ENCODE data around the gene MFSD12.

MFSD12 gene

GRCh38 chr19:3563709-3564524, 6.5 kb upstream of the MFSD12 start:
- H3K4ac ChIP-seq (ENCODE audit: low read length): no peak overlapping the region
- no peak overlapping the region for H3K27ac ChIP-seq (replicated peaks; ENCODE audit: low read length)
- H2AFZ ChIP-seq (ENCODE audit: low read length): no peak overlapping the region
- no peak overlapping the region for H3K14ac ChIP-seq (ENCODE audit: low read length)
- no peak overlapping the region for H2BK15ac ChIP-seq (ENCODE audit: low read length)
- no peak overlapping the region for H3K18ac ChIP-seq (ENCODE audit: low read length)
- H3K23ac ChIP-seq (ENCODE audit: low read depth, low read length, poor library complexity): no peak overlapping the region
- H4K8ac ChIP-seq (ENCODE audit: low read depth, low read length): no peak overlapping the region
- H3K4me2 ChIP-seq (ENCODE audit: insufficient read depth, low read length, poor library complexity, severe bottlenecking): no peak overlapping the region
- no peak overlapping the region for H2BK12ac ChIP-seq (ENCODE audit: low read length)
- peaks cover 0 to 2% of the 10 kb centered on the region in 2 donors for H3K9me3 ChIP-seq (replicated peaks in 1 of 2; ENCODE audit: control insufficient read depth in 2 of 2, insufficient read depth in 1 of 2, low read depth in 1 of 2, low read length in 2 of 2)
- H2BK5ac ChIP-seq (ENCODE audit: low read length): no peak overlapping the region
- H3K27me3 ChIP-seq (ENCODE audit: control insufficient read depth in 3 of 3, insufficient read depth in 3 of 3, low read depth in 1 of 3, low read length in 3 of 3): no peaks in the 10 kb centered on the region
- H3K4me3 ChIP-seq (ENCODE audit: low read length in 2 of 2): no peak overlapping the region
- WGBS, 2 donors (ENCODE audit: extremely low coverage in 2 of 2, insufficient read length in 2 of 2, insufficient replicate concordance in 1 of 2): no CpG with 5 or more reads among the region's 17 CpGs
- no peak for DNase-seq (ENCODE audit: low spot score)
- H4K91ac ChIP-seq (ENCODE audit: low read depth, low read length, poor library complexity): no peak overlapping the region
- H3K9ac ChIP-seq (ENCODE audit: low read depth, low read length, poor library complexity): no peak overlapping the region
- peaks cover 3% of the 10 kb centered on the region for H3K79me1 ChIP-seq (ENCODE audit: low read depth, low read length)
- H2AK5ac ChIP-seq (ENCODE audit: low read depth, low read length): peak overlapping the region; percentile 63
- no peak overlapping the region for H2BK120ac ChIP-seq (ENCODE audit: low read depth, low read length)
- no peaks in the 10 kb centered on the region for H3K36me3 ChIP-seq (replicated peaks in 1 of 2; ENCODE audit: control insufficient read depth in 2 of 2, insufficient read depth in 2 of 2, low read length in 2 of 2)
- no peaks in the 10 kb centered on the region for H3K4me1 ChIP-seq (ENCODE audit: control insufficient read depth in 2 of 2, insufficient read depth in 1 of 2, low read depth in 1 of 2, low read length in 2 of 2)

- H3K4ac ChIP-seq (ENCODE audit: low read length): no peak overlapping the region
- WGBS, 2 donors (ENCODE audit: extremely low coverage in 2 of 2, insufficient read length in 2 of 2, insufficient replicate concordance in 1 of 2): no CpG with 5 or more reads among the region's 60 CpGs
- peak overlapping the region; percentile 94 for H3K4me2 ChIP-seq (ENCODE audit: insufficient read depth, low read length, poor library complexity, severe bottlenecking)
- no peak overlapping the region for H4K8ac ChIP-seq (ENCODE audit: low read depth, low read length)
- no peaks in the 10 kb centered on the region for H3K36me3 ChIP-seq (replicated peaks in 1 of 2; ENCODE audit: control insufficient read depth in 2 of 2, insufficient read depth in 2 of 2, low read length in 2 of 2)
- H2BK120ac ChIP-seq (ENCODE audit: low read depth, low read length): no peak overlapping the region
- no peaks in the 10 kb centered on the region for H3K9me3 ChIP-seq (replicated peaks in 1 of 2; ENCODE audit: control insufficient read depth in 2 of 2, insufficient read depth in 1 of 2, low read depth in 1 of 2, low read length in 2 of 2)
- peak overlapping the region; percentile 99 for H3K23ac ChIP-seq (ENCODE audit: low read depth, low read length, poor library complexity)
- H3K4me3 ChIP-seq (ENCODE audit: low read length in 2 of 2): peak overlapping the region; percentile 99
- peak overlapping the region; percentile 97 for H3K14ac ChIP-seq (ENCODE audit: low read length)
- H2BK15ac ChIP-seq (ENCODE audit: low read length): peak overlapping the region; percentile 49
- no peak overlapping the region for H4K91ac ChIP-seq (ENCODE audit: low read depth, low read length, poor library complexity)
- peaks cover 12% of the 10 kb centered on the region for H3K79me1 ChIP-seq (ENCODE audit: low read depth, low read length)
- DNase-seq (ENCODE audit: low spot score): no peak
- no peak overlapping the region for H3K27ac ChIP-seq (replicated peaks; ENCODE audit: low read length)
- H3K9ac ChIP-seq (ENCODE audit: low read depth, low read length, poor library complexity): peak overlapping the region; percentile 98
- H2BK12ac ChIP-seq (ENCODE audit: low read length): no peak overlapping the region
- peak overlapping the region; percentile 99 for H2AFZ ChIP-seq (ENCODE audit: low read length)
- H3K18ac ChIP-seq (ENCODE audit: low read length): peak overlapping the region; percentile 87
- H2AK5ac ChIP-seq (ENCODE audit: low read depth, low read length): peak overlapping the region; percentile 86
- H3K27me3 ChIP-seq (ENCODE audit: control insufficient read depth in 3 of 3, insufficient read depth in 3 of 3, low read depth in 1 of 3, low read length in 3 of 3): no peaks in the 10 kb centered on the region
- H3K4me1 ChIP-seq (ENCODE audit: control insufficient read depth in 2 of 2, insufficient read depth in 1 of 2, low read depth in 1 of 2, low read length in 2 of 2): peaks cover 6 to 10% of the 10 kb centered on the region in 2 donors
- peak overlapping the region; percentile 75 for H2BK5ac ChIP-seq (ENCODE audit: low read length)
These were observed 367 bp downstream of the MFSD12 start for GRCh38 chr19:3556978-3557460.

GRCh38 chr19:3556423-3556977, 886 bp downstream of the MFSD12 start:
- no peak for DNase-seq (ENCODE audit: low spot score)
- H3K18ac ChIP-seq (ENCODE audit: low read length): peak overlapping the region; percentile 4
- H3K4me2 ChIP-seq (ENCODE audit: insufficient read depth, low read length, poor library complexity, severe bottlenecking): peak overlapping the region; percentile 94
- H3K14ac ChIP-seq (ENCODE audit: low read length): peak overlapping the region; percentile 4
- no peaks in the 10 kb centered on the region for H3K9me3 ChIP-seq (replicated peaks in 1 of 2; ENCODE audit: control insufficient read depth in 2 of 2, insufficient read depth in 1 of 2, low read depth in 1 of 2, low read length in 2 of 2)
- no peak overlapping the region for H2BK12ac ChIP-seq (ENCODE audit: low read length)
- H2BK5ac ChIP-seq (ENCODE audit: low read length): peak overlapping the region; percentile 75
- H2AK5ac ChIP-seq (ENCODE audit: low read depth, low read length): peak overlapping the region; percentile 86
- H3K4ac ChIP-seq (ENCODE audit: low read length): peak overlapping the region; percentile 37
- no peak overlapping the region for H3K27ac ChIP-seq (replicated peaks; ENCODE audit: low read length)
- no peak overlapping the region for H4K91ac ChIP-seq (ENCODE audit: low read depth, low read length, poor library complexity)
- H3K9ac ChIP-seq (ENCODE audit: low read depth, low read length, poor library complexity): peak overlapping the region; percentile 21
- no peak overlapping the region for H2BK120ac ChIP-seq (ENCODE audit: low read depth, low read length)
- peaks cover 6 to 10% of the 10 kb centered on the region in 2 donors for H3K4me1 ChIP-seq (ENCODE audit: control insufficient read depth in 2 of 2, insufficient read depth in 1 of 2, low read depth in 1 of 2, low read length in 2 of 2)
- peak overlapping the region; percentile 99 for H3K4me3 ChIP-seq (ENCODE audit: low read length in 2 of 2)
- H2BK15ac ChIP-seq (ENCODE audit: low read length): peak overlapping the region; percentile 49
- no peak overlapping the region for H4K8ac ChIP-seq (ENCODE audit: low read depth, low read length)
- peaks cover 14% of the 10 kb centered on the region for H3K79me1 ChIP-seq (ENCODE audit: low read depth, low read length)
- H2AFZ ChIP-seq (ENCODE audit: low read length): peak overlapping the region; percentile 99
- H3K23ac ChIP-seq (ENCODE audit: low read depth, low read length, poor library complexity): peak overlapping the region; percentile 99
- WGBS, 2 donors (ENCODE audit: extremely low coverage in 2 of 2, insufficient read length in 2 of 2, insufficient replicate concordance in 1 of 2): no CpG with 5 or more reads among the region's 9 CpGs
- H3K36me3 ChIP-seq (replicated peaks in 1 of 2; ENCODE audit: control insufficient read depth in 2 of 2, insufficient read depth in 2 of 2, low read length in 2 of 2): no peaks in the 10 kb centered on the region
- no peaks in the 10 kb centered on the region for H3K27me3 ChIP-seq (ENCODE audit: control insufficient read depth in 3 of 3, insufficient read depth in 3 of 3, low read depth in 1 of 3, low read length in 3 of 3)

All from neuronal stem cell (in vitro differentiated cells).